ENCODE results near the gene GJB6.

The GJB6 gene

GRCh38 chr13:20190481-20191310, 41.4 kb downstream of the GJB6 start:
- Histone ChIP-seq H3K4me1 (ENCODE audit: insufficient read depth, low read length) (peaks cover 12% of the 10 kb centered on the region), H3K4me3 (ENCODE audit: low read length) (no peak overlapping the region), H3K9me3 (ENCODE audit: low read length) (no peaks in the 10 kb centered on the region), H2AFZ (ENCODE audit: low read depth, low read length) (no peak overlapping the region), H3K36me3 (ENCODE audit: insufficient read depth, low read length) (no peaks in the 10 kb centered on the region), H3K27me3 (ENCODE audit: insufficient read depth, low read length) (peaks cover 72% of the 10 kb centered on the region)

- H3K4me1 ChIP-seq (ENCODE audit: insufficient read depth, low read length) = peaks cover 12% of the 10 kb centered on the region
- H3K9me3 ChIP-seq (ENCODE audit: low read length) = no peaks in the 10 kb centered on the region
- H2AFZ ChIP-seq (ENCODE audit: low read depth, low read length) = no peak overlapping the region
- peaks cover 72% of the 10 kb centered on the region for H3K27me3 ChIP-seq (ENCODE audit: insufficient read depth, low read length)
- no peak overlapping the region for H3K4me3 ChIP-seq (ENCODE audit: low read length)
- no peaks in the 10 kb centered on the region for H3K36me3 ChIP-seq (ENCODE audit: insufficient read depth, low read length)
These were observed 42.0 kb downstream of the GJB6 start for GRCh38 chr13:20190076-20190475.

- no peaks in the 10 kb centered on the region for H3K9me3 ChIP-seq (ENCODE audit: low read length)
- H3K27me3 ChIP-seq (ENCODE audit: insufficient read depth, low read length) = peaks cover 68% of the 10 kb centered on the region
- no peak overlapping the region for H3K4me3 ChIP-seq (ENCODE audit: low read length)
- H2AFZ ChIP-seq (ENCODE audit: low read depth, low read length) = no peak overlapping the region
- H3K36me3 ChIP-seq (ENCODE audit: insufficient read depth, low read length) = no peaks in the 10 kb centered on the region
- H3K4me1 ChIP-seq (ENCODE audit: insufficient read depth, low read length) = peaks cover 12% of the 10 kb centered on the region
These were observed 43.2 kb downstream of the GJB6 start for GRCh38 chr13:20188667-20189553.

DNA sequence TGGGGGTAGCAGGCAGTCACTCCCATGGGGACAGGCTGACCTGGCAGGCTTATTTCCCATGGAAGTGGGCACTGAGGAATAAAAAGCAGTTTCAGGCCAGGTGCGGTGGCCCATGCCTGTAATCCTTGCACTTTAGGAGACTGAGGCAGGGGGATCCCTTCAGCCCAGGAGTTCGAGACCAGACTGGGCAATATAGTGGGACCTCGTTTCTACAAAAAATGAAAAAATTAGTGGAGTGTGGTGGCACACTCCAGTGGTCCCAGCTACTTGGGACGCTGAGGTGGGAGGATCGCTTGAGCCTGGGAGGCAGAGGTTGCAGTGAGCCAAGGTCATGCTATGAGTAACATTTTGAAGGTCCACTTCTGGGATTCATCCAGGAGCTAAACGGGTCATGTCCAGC, 45.3 kb downstream of the GJB6 start:
- Histone ChIP-seq H3K36me3 (ENCODE audit: insufficient read depth, low read length) (no peaks in the 10 kb centered on the region), H3K4me3 (ENCODE audit: low read length) (no peak overlapping the region), H3K4me1 (ENCODE audit: insufficient read depth, low read length) (peaks cover 2% of the 10 kb centered on the region), H3K27me3 (ENCODE audit: insufficient read depth, low read length) (peaks cover 54% of the 10 kb centered on the region), H2AFZ (ENCODE audit: low read depth, low read length) (no peak overlapping the region), H3K9me3 (ENCODE audit: low read length) (no peaks in the 10 kb centered on the region)

GRCh38 chr13:20185366-20186056, 46.6 kb downstream of the GJB6 start:
- no peak overlapping the region for H2AFZ ChIP-seq (ENCODE audit: low read depth, low read length)
- peaks cover 41% of the 10 kb centered on the region for H3K27me3 ChIP-seq (ENCODE audit: insufficient read depth, low read length)
- no peaks in the 10 kb centered on the region for H3K9me3 ChIP-seq (ENCODE audit: low read length)
- H3K4me1 ChIP-seq (ENCODE audit: insufficient read depth, low read length) = no peaks in the 10 kb centered on the region
- no peaks in the 10 kb centered on the region for H3K36me3 ChIP-seq (ENCODE audit: insufficient read depth, low read length)
- H3K4me3 ChIP-seq (ENCODE audit: low read length) = no peak overlapping the region

DNA sequence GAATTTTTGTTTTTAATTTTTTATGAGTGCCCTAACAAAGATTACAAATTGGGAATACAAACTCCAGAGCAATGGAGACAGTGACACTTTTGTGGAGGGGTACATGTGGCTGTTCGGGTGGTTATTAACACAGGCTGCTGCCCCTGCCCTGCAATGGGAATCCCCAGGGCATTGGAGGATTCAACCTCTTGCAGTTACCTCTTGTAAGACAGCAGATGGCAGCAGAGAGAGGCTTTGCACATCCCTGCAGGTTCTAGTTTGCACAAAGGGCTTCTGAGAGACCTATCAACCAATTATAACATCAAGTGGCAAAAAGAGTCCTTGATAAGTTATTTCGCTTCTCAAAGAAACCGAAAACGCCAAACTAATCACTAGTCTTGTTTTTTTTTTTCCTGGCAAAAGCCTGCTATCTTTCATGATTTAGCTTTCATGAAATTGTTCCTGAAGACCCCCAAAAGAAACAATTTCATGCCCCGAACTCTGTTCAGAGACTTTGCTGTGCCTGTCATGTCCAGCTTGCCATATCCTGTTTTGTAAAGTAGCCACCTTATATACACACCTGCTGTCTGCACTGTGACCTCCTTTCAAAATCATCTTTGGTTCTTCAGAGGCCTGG, 49.8 kb downstream of the GJB6 start:
- Histone ChIP-seq H3K9me3 (ENCODE audit: low read length) (no peaks in the 10 kb centered on the region), H3K27me3 (ENCODE audit: insufficient read depth, low read length) (peaks cover 26% of the 10 kb centered on the region), H3K4me3 (ENCODE audit: low read length) (no peak overlapping the region), H2AFZ (ENCODE audit: low read depth, low read length) (no peak overlapping the region), H3K36me3 (ENCODE audit: insufficient read depth, low read length) (no peaks in the 10 kb centered on the region), H3K4me1 (ENCODE audit: insufficient read depth, low read length) (no peaks in the 10 kb centered on the region)

GRCh38 chr13:20181188-20181587, 50.9 kb downstream of the GJB6 start:
- Histone ChIP-seq H3K36me3 (ENCODE audit: insufficient read depth, low read length) (no peaks in the 10 kb centered on the region), H3K4me3 (ENCODE audit: low read length) (no peak overlapping the region)

DNA sequence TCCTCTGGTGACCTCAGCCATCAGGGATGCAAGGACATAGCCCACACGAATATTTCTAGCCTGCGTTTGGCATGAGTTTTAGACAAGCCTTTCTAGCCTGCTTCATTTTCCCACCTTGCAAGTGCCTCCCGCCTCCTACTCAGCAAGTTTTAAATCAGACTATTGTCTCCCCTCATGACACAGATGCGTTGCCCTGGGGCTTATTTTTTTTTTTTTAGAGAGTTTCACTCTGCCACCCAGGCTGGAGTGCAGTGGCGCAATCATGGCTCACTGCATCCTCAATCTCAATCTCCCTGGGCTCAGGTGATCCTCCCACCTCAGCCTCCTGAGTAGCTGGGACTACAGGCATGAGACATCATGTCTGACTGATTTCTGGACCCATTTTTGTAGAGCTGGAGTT, 54.0 kb downstream of the GJB6 start:
- Histone ChIP-seq H3K4me1 (ENCODE audit: insufficient read depth, low read length) (peaks cover 8% of the 10 kb centered on the region), H2AFZ (ENCODE audit: low read depth, low read length) (no peak overlapping the region), H3K27me3 (ENCODE audit: insufficient read depth, low read length) (peaks cover 45% of the 10 kb centered on the region), H3K9me3 (ENCODE audit: low read length) (no peaks in the 10 kb centered on the region), H3K36me3 (ENCODE audit: insufficient read depth, low read length) (no peaks in the 10 kb centered on the region), H3K4me3 (ENCODE audit: low read length) (no peak overlapping the region)

More at GRCh38 chr13:20181188-20181587, 50.9 kb downstream of the GJB6 start:
- Histone ChIP-seq H3K9me3 (ENCODE audit: low read length) (no peaks in the 10 kb centered on the region), H3K27me3 (ENCODE audit: insufficient read depth, low read length) (peaks cover 30% of the 10 kb centered on the region), H2AFZ (ENCODE audit: low read depth, low read length) (no peak overlapping the region), H3K4me1 (ENCODE audit: insufficient read depth, low read length) (no peaks in the 10 kb centered on the region)

GRCh38 chr13:20177049-20177831, 54.9 kb downstream of the GJB6 start:
- Histone ChIP-seq H3K4me3 (ENCODE audit: low read length) (no peak overlapping the region), H3K4me1 (ENCODE audit: insufficient read depth, low read length) (peaks cover 8% of the 10 kb centered on the region), H3K36me3 (ENCODE audit: insufficient read depth, low read length) (no peaks in the 10 kb centered on the region), H3K9me3 (ENCODE audit: low read length) (no peaks in the 10 kb centered on the region), H3K27me3 (ENCODE audit: insufficient read depth, low read length) (peaks cover 45% of the 10 kb centered on the region), H2AFZ (ENCODE audit: low read depth, low read length) (no peak overlapping the region)

- H3K9me3 ChIP-seq (ENCODE audit: low read length) = no peaks in the 10 kb centered on the region
- H3K36me3 ChIP-seq (ENCODE audit: insufficient read depth, low read length) = no peaks in the 10 kb centered on the region
- H3K4me3 ChIP-seq (ENCODE audit: low read length) = no peak overlapping the region
- peaks cover 48% of the 10 kb centered on the region for H3K27me3 ChIP-seq (ENCODE audit: insufficient read depth, low read length)
- peaks cover 8% of the 10 kb centered on the region for H3K4me1 ChIP-seq (ENCODE audit: insufficient read depth, low read length)
- H2AFZ ChIP-seq (ENCODE audit: low read depth, low read length) = no peak overlapping the region
These were observed 56.0 kb downstream of the GJB6 start for GRCh38 chr13:20175907-20176652.

DNA sequence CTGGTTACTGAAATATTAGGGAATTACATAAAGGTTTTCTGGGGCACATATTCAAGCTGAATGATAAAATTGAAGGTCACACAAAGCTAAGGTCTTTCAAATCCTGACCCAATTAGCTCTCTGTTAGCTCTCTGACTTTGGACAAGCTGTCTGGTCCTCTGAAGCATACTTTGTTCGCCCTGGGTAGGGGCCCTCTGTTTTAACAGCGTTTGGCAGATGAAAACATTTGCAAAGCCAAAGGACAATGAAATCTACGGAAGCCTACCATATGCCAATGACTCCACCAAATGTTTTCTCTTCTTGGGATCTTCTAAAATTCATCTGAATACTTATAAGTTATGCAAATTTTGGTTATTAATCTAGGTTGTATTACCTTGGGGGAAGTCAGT, 56.7 kb downstream of the GJB6 start:
- H3K4me3 ChIP-seq (ENCODE audit: low read length) = no peak overlapping the region
- H3K4me1 ChIP-seq (ENCODE audit: insufficient read depth, low read length) = peaks cover 8% of the 10 kb centered on the region
- H3K27me3 ChIP-seq (ENCODE audit: insufficient read depth, low read length) = peaks cover 50% of the 10 kb centered on the region
- no peak overlapping the region for H2AFZ ChIP-seq (ENCODE audit: low read depth, low read length)
- H3K36me3 ChIP-seq (ENCODE audit: insufficient read depth, low read length) = no peaks in the 10 kb centered on the region
- no peaks in the 10 kb centered on the region for H3K9me3 ChIP-seq (ENCODE audit: low read length)
